Measurements from ENCODE around the gene SLC18A2. TPM values are rescaled to one million over a fixed set of nuclear protein-coding genes. Genes with fewer than 3 reads are reported as not detected.
A peak's percentile ranks its signal among the peaks of the same experiment; 100 is the strongest.
"Not testable (repeated sequence)": the region's sequence is repeated elsewhere in the genome, so short reads cannot be mapped to it uniquely, and the experiment has no call there.

SLC18A2 gene
- polyA plus RNA-seq, 3 donors, result 0.14 TPM; not detected in 2

- TF ChIP-seq CTCF (IDR thresholded peaks at IDR 0.05), result no peak
- intact Hi-C loops (cut with micrococcal nuclease), result no loop called here
- Histone ChIP-seq H4K20me1 (ENCODE audit: insufficient read depth, low read length) (peaks cover 9% of the 10 kb centered on the region), H2AFZ (ENCODE audit: insufficient read depth, low read depth, low read length, poor library complexity, severe bottlenecking) (no peak overlapping the region), H3K4me1 (ENCODE audit: control insufficient read depth in 1 of 2, insufficient read depth in 2 of 2, low read length in 2 of 2) (no peaks in the 10 kb centered on the region), H3K9me3 (replicated peaks in 1 of 2; ENCODE audit: control insufficient read depth in 1 of 2, insufficient read depth in 1 of 2, low read length in 2 of 2) (no peaks in the 10 kb centered on the region), H3K79me2 (ENCODE audit: insufficient read depth, low read length) (no peaks in the 10 kb centered on the region), H3K27ac (ENCODE audit: low read depth in 1 of 2, low read length in 2 of 2) (no peak overlapping the region), H3K9ac (ENCODE audit: insufficient read depth, low read length, poor library complexity, severe bottlenecking) (no peak overlapping the region), H3K27me3 (ENCODE audit: control insufficient read depth in 2 of 2, insufficient read depth in 2 of 2, low read length in 2 of 2) (no peaks in the 10 kb centered on the region), H3K4me3 (replicated peaks in 1 of 3; ENCODE audit: low read depth in 2 of 3, low read length in 3 of 3) (no peak overlapping the region), H3K36me3 (replicated peaks in 1 of 2; ENCODE audit: control insufficient read depth in 1 of 2, insufficient read depth in 2 of 2, low read length in 2 of 2) (peaks cover 42 to 89% of the 10 kb centered on the region in 2 donors), H3K4me2 (replicated peaks; ENCODE audit: extremely low read depth, low read length, poor library complexity, severe bottlenecking) (no peak overlapping the region)
- 91% methylated on average over 9 of the region's 12 CpGs for WGBS (ENCODE audit: insufficient coverage)
- DNase-seq, result no peak
- Mint-ChIP-seq H3K9me3 (no peaks in the 10 kb centered on the region), H3K4me3 (no peak overlapping the region), H3K27ac (peak overlapping the region in 3 of 7 donors; percentile 13 to 35 (median 26)), H3K27me3 (ENCODE audit: low read depth in 3 of 3) (no peaks in the 10 kb centered on the region), H3K36me3 (peaks cover 36 to 39% of the 10 kb centered on the region in 2 donors), H3K4me1 (no peaks in the 10 kb centered on the region)
Observed at GRCh38 chr10:117284716-117285494, 44.0 kb downstream of the SLC18A2 start.

GRCh38 chr10:117290872-117291271 lies 50.0 kb downstream of the SLC18A2 start:
- H3K27me3 Mint-ChIP-seq (ENCODE audit: low read depth in 3 of 3); H3K4me2 ChIP-seq (replicated peaks; ENCODE audit: extremely low read depth, low read length, poor library complexity, severe bottlenecking); H3K4me3 ChIP-seq (replicated peaks in 1 of 3; ENCODE audit: low read depth in 2 of 3, low read length in 3 of 3); H2AFZ ChIP-seq (ENCODE audit: insufficient read depth, low read depth, low read length, poor library complexity, severe bottlenecking); H3K9ac ChIP-seq (ENCODE audit: insufficient read depth, low read length, poor library complexity, severe bottlenecking); H3K27ac Mint-ChIP-seq; intact Hi-C loops (cut with micrococcal nuclease); H3K27ac ChIP-seq (ENCODE audit: low read depth in 1 of 2, low read length in 2 of 2); H3K9me3 ChIP-seq (replicated peaks in 1 of 2; ENCODE audit: control insufficient read depth in 1 of 2, insufficient read depth in 1 of 2, low read length in 2 of 2); H3K27me3 ChIP-seq (ENCODE audit: control insufficient read depth in 2 of 2, insufficient read depth in 2 of 2, low read length in 2 of 2); H3K9me3 Mint-ChIP-seq; H3K4me3 Mint-ChIP-seq; H3K4me1 ChIP-seq (ENCODE audit: control insufficient read depth in 1 of 2, insufficient read depth in 2 of 2, low read length in 2 of 2); DNase-seq: not testable (repeated sequence)
- H4K20me1 ChIP-seq (ENCODE audit: insufficient read depth, low read length), result peaks cover 33% of the 10 kb centered on the region
- peaks cover 12 to 42% of the 10 kb centered on the region in 2 donors for H3K36me3 ChIP-seq (replicated peaks in 1 of 2; ENCODE audit: control insufficient read depth in 1 of 2, insufficient read depth in 2 of 2, low read length in 2 of 2)
- WGBS (ENCODE audit: insufficient coverage), result 95% methylated on average over 4 of the region's 10 CpGs
- Mint-ChIP-seq H3K36me3 (peaks cover 13 to 19% of the 10 kb centered on the region in 2 donors), H3K4me1 (peaks cover 14% of the 10 kb centered on the region)
- peaks cover 24% of the 10 kb centered on the region for H3K79me2 ChIP-seq (ENCODE audit: insufficient read depth, low read length)
